IPS DF 6.9 (cell line): ENCODE results near the gene ZCCHC10.
"Not testable (repeated sequence)": the region's sequence is repeated elsewhere in the genome, so short reads cannot be mapped to it uniquely, and the experiment has no call there.

Experiments used
- DNase-seq: peaks from one replicate; pipeline ENCODE4 v3.0.0-alpha.2; 2013; ENCODE audit warnings: low read depth, low spot score
- H3K27ac ChIP-seq: one replicate; pipeline ENCODE4 v1.5.1; 2013; ENCODE audit warnings: low read length, control low read depth
- H3K27me3 ChIP-seq: 2 replicates; pipeline ENCODE4 v1.6.1; 2013; ENCODE audit warnings: mild to moderate bottlenecking, low read length; ENCODE audit not compliant: control insufficient read depth, insufficient read depth
- H3K36me3 ChIP-seq: 2 replicates; pipeline ENCODE4 v1.6.1; 2013; ENCODE audit warnings: low read length; ENCODE audit not compliant: control insufficient read depth, insufficient read depth
- H3K4me1 ChIP-seq: 2 replicates; pipeline ENCODE4 v1.6.1; 2013; ENCODE audit warnings: low read length; ENCODE audit not compliant: control insufficient read depth, insufficient read depth
- H3K4me3 ChIP-seq: 2 replicates; pipeline ENCODE4 v1.5.1; 2013; ENCODE audit warnings: mild to moderate bottlenecking, low read length
- H3K9me3 ChIP-seq: 2 replicates; pipeline ENCODE4 v1.6.1; 2013; ENCODE audit warnings: low read length, inconsistent platforms; ENCODE audit not compliant: control insufficient read depth, insufficient read depth
- WGBS: extraction: QIAGEN DNeasy Blood & Tissue Kit; methylation state at CpG from one replicate; pipeline ENCODE4 v1.1.7; 2013; ENCODE audit warnings: mixed read lengths, missing lambda C conversion rate; ENCODE audit not compliant: insufficient read length, insufficient coverage; 5-methylcytosine and 5-hydroxymethylcytosine counted together

Gene ZCCHC10

GRCh38 chr5:132961123-132961815 lies 65.1 kb downstream of the ZCCHC10 start:
- not testable (repeated sequence) for H3K27ac ChIP-seq, H3K27me3 ChIP-seq, H3K36me3 ChIP-seq, DNase-seq, H3K4me3 ChIP-seq, H3K9me3 ChIP-seq, H3K4me1 ChIP-seq
- no CpG with 5 or more reads among the region's 11 CpGs for WGBS

GRCh38 chr5:132956166-132956799 lies 70.1 kb downstream of the ZCCHC10 start:
- H3K27me3 ChIP-seq, DNase-seq, H3K36me3 ChIP-seq, H3K27ac ChIP-seq, H3K4me1 ChIP-seq, H3K9me3 ChIP-seq, H3K4me3 ChIP-seq: not testable (repeated sequence)
- WGBS = no CpG with 5 or more reads among the region's 6 CpGs

GRCh38 chr5:132953710-132954109 lies 72.6 kb downstream of the ZCCHC10 start:
- H3K4me1 ChIP-seq = no peaks in the 10 kb centered on the region
- no peak overlapping the region for H3K4me3 ChIP-seq
- no peak for DNase-seq
- no peaks in the 10 kb centered on the region for H3K9me3 ChIP-seq
- no peak overlapping the region for H3K27ac ChIP-seq
- H3K36me3 ChIP-seq = no peaks in the 10 kb centered on the region
- WGBS = 100% methylated on average over 4 of the region's 6 CpGs
- no peaks in the 10 kb centered on the region for H3K27me3 ChIP-seq

- H3K36me3 ChIP-seq = no peaks in the 10 kb centered on the region
- DNase-seq = no peak
These were observed 73.5 kb downstream of the ZCCHC10 start for GRCh38 chr5:132952829-132953228.

GRCh38 chr5:132951897-132952296 lies 74.5 kb downstream of the ZCCHC10 start:
- H3K36me3 ChIP-seq = no peaks in the 10 kb centered on the region
- no peak for DNase-seq

More at GRCh38 chr5:132952829-132953228, 73.5 kb downstream of the ZCCHC10 start:
- H3K9me3 ChIP-seq = no peaks in the 10 kb centered on the region
- H3K27ac ChIP-seq = no peak overlapping the region
- WGBS = no CpG with 5 or more reads among the region's 2 CpGs
- H3K4me3 ChIP-seq = no peak overlapping the region
- H3K4me1 ChIP-seq = no peaks in the 10 kb centered on the region
- no peaks in the 10 kb centered on the region for H3K27me3 ChIP-seq

GRCh38 chr5:132949136-132949535 lies 77.2 kb downstream of the ZCCHC10 start:
- Histone ChIP-seq H3K4me1 (no peaks in the 10 kb centered on the region), H3K9me3 (no peaks in the 10 kb centered on the region), H3K4me3 (no peak overlapping the region), H3K27me3 (no peaks in the 10 kb centered on the region; the same call in 1 of the 2 replicates), H3K36me3 (no peaks in the 10 kb centered on the region), H3K27ac (no peak overlapping the region)
- no peak for DNase-seq
- no CpG with 5 or more reads among the region's 2 CpGs for WGBS

More at GRCh38 chr5:132951897-132952296, 74.5 kb downstream of the ZCCHC10 start:
- H3K4me3 ChIP-seq = no peak overlapping the region
- 100% methylated on average over 2 of the region's 2 CpGs for WGBS
- H3K27me3 ChIP-seq = no peaks in the 10 kb centered on the region; the same call in 1 of the 2 replicates
- H3K4me1 ChIP-seq = no peaks in the 10 kb centered on the region
- H3K27ac ChIP-seq = no peak overlapping the region
- no peaks in the 10 kb centered on the region for H3K9me3 ChIP-seq

- H3K27ac ChIP-seq = no peak overlapping the region
- H3K27me3 ChIP-seq = no peaks in the 10 kb centered on the region; the same call in 1 of the 2 replicates
- WGBS = no CpG with 5 or more reads among the region's 2 CpGs
- no peak for DNase-seq
- no peaks in the 10 kb centered on the region for H3K4me1 ChIP-seq
- no peaks in the 10 kb centered on the region for H3K36me3 ChIP-seq
- no peak overlapping the region for H3K4me3 ChIP-seq
- H3K9me3 ChIP-seq = no peaks in the 10 kb centered on the region
These were observed 78.7 kb downstream of the ZCCHC10 start for GRCh38 chr5:132947671-132948070.
